Spleen (tissue), 11 donors: ENCODE results near the gene HMX1. TPM values are rescaled to one million over a fixed set of nuclear protein-coding genes. Genes with fewer than 3 reads are reported as not detected.

Source experiments
- DNase-seq: peaks from one replicate; pipeline ENCODE4 v3.0.0-alpha.2; 2020
- H3K27ac ChIP-seq, 8 donors: fragments of 200-600 bp; sonication (generic) in 7 of 8; 1 replicate in 4 of 8; 2 replicates in 4 of 8; pipeline versions ENCODE4 v1.5.0 to v1.8.0; 2016 to 2021; ENCODE audit warnings: inconsistent platforms in 4 of 8, mild to moderate bottlenecking in 4 of 8, moderate library complexity in 1 of 8
- H3K27me3 ChIP-seq, 7 donors: fragments of 200-600 bp; sonication (generic) in 6 of 7; replicated peaks in 1 of 7; 1 replicate in 4 of 7; 2 replicates in 3 of 7; pipeline versions ENCODE4 v1.5.0 to v1.8.0; 2016 to 2021; ENCODE audit warnings: inconsistent platforms in 3 of 7, mild to moderate bottlenecking in 1 of 7
- H3K36me3 ChIP-seq, 6 donors: fragments of 200-600 bp; sonication (generic) in 5 of 6; 1 replicate in 4 of 6; 2 replicates in 2 of 6; pipeline versions ENCODE4 v1.5.0 to v1.8.0; 2016 to 2021; ENCODE audit warnings: inconsistent platforms in 2 of 6
- H3K4me1 ChIP-seq, 6 donors: fragments of 200-600 bp; sonication (generic) in 5 of 6; 1 replicate in 3 of 6; 2 replicates in 3 of 6; pipeline versions ENCODE4 v1.5.0 to v1.8.0; 2016 to 2021; ENCODE audit warnings: inconsistent platforms in 3 of 6
- H3K4me3 ChIP-seq, 8 donors: fragments of 200-600 bp; sonication (generic) in 7 of 8; 1 replicate in 4 of 8; 2 replicates in 4 of 8; pipeline versions ENCODE4 v1.5.0 to v1.8.0; 2016 to 2021; ENCODE audit warnings: inconsistent platforms in 4 of 8, mild to moderate bottlenecking in 4 of 8, moderate library complexity in 2 of 8
- H3K9me3 ChIP-seq, 8 donors: fragments of 200-600 bp; sonication (generic) in 7 of 8; 1 replicate in 4 of 8; 2 replicates in 4 of 8; pipeline versions ENCODE4 v1.5.0 to v1.8.0; 2016 to 2021; ENCODE audit warnings: inconsistent platforms in 4 of 8
- POLR2A ChIP-seq, 3 donors: fragments of 450-650 bp; IDR thresholded peaks; one replicate each; pipeline ENCODE4 v1.5.1; 2017; ENCODE audit warnings: antibody characterized with exemption in 3 of 3, mild to moderate bottlenecking in 1 of 3
- POLR2AphosphoS5 ChIP-seq, 3 donors: sonication (generic); formaldehyde crosslinking; IDR thresholded peaks; one replicate each; pipeline ENCODE4 v1.5.1; 2017; ENCODE audit warnings: antibody characterized with exemption in 3 of 3
- WGBS, 5 donors: extraction: QIAGEN DNeasy Blood & Tissue Kit in 3 of 5; methylation state at CpG; one replicate each; pipeline versions ENCODE4 v1.1.5 to v1.1.7; 2013 to 2018; 5-methylcytosine and 5-hydroxymethylcytosine counted together
- intact Hi-C: fragments of 100-400 bp; cut with DNase I; formaldehyde crosslinking; loops from one replicate; pipeline ENCODE4 v1.15.0; 2023; ENCODE audit warnings: low total_unique reads
- polyA plus RNA-seq, 3 donors: library from polyadenylated mRNA; stranded (reverse); fragments of 200-250 nt; gene quantifications; one replicate each; pipeline ENCODE4 v1.2.1, GENCODE V29; 2013
- total RNA-seq, 7 donors: library from RNA; depleted of rRNA in 3 of 7; stranded (reverse); fragments of >200 nt in 3 of 7; fragmentation: NEBNext Ultra II Directional in 4 of 7; extraction: Animal tissue kit (Norgen Biotek cat#: 25700) in 4 of 7; gene quantifications; one replicate each; pipeline versions ENCODE4 v1.1.0 to v1.2.1, GENCODE V29; 2016 to 2021
- TF ChIP-seq, protein P1 (sequence below), 11 experiments: fragments of 200-600 bp in 7 of 11; fragments of 450-650 bp in 4 of 11; sonication (generic) in 4 of 11; IDR thresholded peaks in 8 of 11; conservative IDR thresholded peaks in 3 of 11; 1 replicate in 7 of 11; 2 replicates in 4 of 11; pipeline versions ENCODE4 v1.4.0 to v1.8.0; 2016 to 2021; ENCODE audit warnings: antibody characterized with exemption in 11 of 11, inconsistent platforms in 4 of 11, mild to moderate bottlenecking in 1 of 11
- donor health status: healthy with polysubstance abuse.
- donor health status: DM: no; HTN: no; CAD: no; lungs with moderate emphysema.
- donor health status: DM: no; HTN: no; CAD: no.
- donor health status: Bipolar disorder and iron deficiency.
- donor health status: healthy.
- donor health status: DM: no; HTN: no; CAD: no.
- donor health status: DM: yes; HTN: yes; CAD: no.

The HMX1 gene
- total and polyA plus RNA-seq, 10 donors, result not detected

DNA sequence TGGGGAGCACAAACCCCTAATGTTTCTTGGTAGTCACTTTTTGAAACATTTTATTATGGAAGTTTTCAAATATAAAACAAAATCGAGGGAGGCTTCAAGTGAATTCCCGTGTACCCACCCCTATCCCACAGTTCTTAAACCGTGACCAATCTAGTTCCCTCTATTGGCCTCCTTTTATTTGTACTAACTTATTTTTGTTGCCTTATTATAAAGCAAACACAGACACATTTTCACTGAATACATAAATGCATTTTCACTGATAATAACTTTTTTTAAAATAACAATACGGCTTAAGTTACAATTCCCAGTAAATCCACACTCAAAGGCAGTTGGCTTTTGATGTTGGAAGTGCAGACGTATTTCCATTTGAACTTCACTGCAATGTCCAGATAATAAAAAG lies 9.3 kb downstream of the HMX1 start:
- H3K36me3 ChIP-seq, result no peaks in the 10 kb centered on the region
- WGBS, 5 donors, result 4 to 8% (median 6%) methylated on average over 5 of the region's 5 CpGs
- H3K9me3 ChIP-seq, result no peaks in the 10 kb centered on the region
- intact Hi-C loops, result no loop called here
- no peak for DNase-seq
- H3K27ac ChIP-seq, result no peak overlapping the region
- peaks cover 6 to 56% (median 21%) of the 10 kb centered on the region in 6 donors for H3K4me1 ChIP-seq
- TF ChIP-seq, protein P1, sequence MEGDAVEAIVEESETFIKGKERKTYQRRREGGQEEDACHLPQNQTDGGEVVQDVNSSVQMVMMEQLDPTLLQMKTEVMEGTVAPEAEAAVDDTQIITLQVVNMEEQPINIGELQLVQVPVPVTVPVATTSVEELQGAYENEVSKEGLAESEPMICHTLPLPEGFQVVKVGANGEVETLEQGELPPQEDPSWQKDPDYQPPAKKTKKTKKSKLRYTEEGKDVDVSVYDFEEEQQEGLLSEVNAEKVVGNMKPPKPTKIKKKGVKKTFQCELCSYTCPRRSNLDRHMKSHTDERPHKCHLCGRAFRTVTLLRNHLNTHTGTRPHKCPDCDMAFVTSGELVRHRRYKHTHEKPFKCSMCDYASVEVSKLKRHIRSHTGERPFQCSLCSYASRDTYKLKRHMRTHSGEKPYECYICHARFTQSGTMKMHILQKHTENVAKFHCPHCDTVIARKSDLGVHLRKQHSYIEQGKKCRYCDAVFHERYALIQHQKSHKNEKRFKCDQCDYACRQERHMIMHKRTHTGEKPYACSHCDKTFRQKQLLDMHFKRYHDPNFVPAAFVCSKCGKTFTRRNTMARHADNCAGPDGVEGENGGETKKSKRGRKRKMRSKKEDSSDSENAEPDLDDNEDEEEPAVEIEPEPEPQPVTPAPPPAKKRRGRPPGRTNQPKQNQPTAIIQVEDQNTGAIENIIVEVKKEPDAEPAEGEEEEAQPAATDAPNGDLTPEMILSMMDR (IDR thresholded peaks at IDR 0.05 in 8 of 11, conservative IDR thresholded peaks at IDR 0.05 in 3 of 11), result no peak
- no peak for TF ChIP-seq POLR2AphosphoS5 (IDR thresholded peaks at IDR 0.05)
- TF ChIP-seq POLR2A (IDR thresholded peaks at IDR 0.05), result no peak
- no peak overlapping the region for H3K4me3 ChIP-seq
- H3K27me3 ChIP-seq, result peaks cover 6 to 100% (median 99%) of the 10 kb centered on the region in 7 donors

DNA sequence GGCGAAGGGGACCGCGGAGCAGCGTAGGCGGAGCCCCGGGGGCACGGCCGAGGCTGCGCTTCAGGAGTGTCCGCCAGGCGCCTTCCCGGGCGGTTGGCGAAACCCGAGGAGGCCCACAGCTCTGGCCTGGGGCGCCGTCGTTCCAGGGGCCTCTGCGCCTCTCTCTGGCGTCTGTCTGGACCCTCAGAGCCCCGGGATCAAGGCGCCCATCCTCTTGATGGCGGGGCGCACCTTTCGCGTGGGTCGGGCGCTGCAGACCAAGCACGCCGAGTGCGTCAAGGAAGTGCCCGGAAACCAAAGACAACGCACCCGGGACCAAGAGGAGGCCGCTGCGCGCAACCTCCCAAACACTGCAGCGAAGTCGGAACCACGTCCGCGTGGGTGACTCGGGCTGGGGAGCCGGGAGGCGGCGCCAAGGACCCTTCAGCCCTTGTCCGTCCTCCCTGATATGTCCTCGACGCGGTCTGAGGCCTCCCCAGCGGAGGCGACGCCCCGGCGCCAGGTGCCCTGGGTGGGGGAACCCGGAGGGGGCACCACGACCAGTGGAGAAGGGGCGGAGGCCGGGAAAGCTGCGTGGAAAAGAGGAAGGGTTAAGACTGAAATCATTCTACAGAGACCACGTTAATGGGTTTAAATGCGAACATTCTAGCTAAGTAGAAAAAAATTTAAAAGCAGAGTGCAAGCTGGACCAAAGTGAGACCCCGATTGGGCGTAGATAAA lies 9.9 kb downstream of the HMX1 start:
- peaks cover 6 to 100% (median 99%) of the 10 kb centered on the region in 7 donors for H3K27me3 ChIP-seq
- no peaks in the 10 kb centered on the region for H3K36me3 ChIP-seq
- TF ChIP-seq POLR2AphosphoS5 (IDR thresholded peaks at IDR 0.05), result no peak
- TF ChIP-seq, protein P1 (IDR thresholded peaks at IDR 0.05 in 8 of 11, conservative IDR thresholded peaks at IDR 0.05 in 3 of 11), result no peak
- TF ChIP-seq POLR2A (IDR thresholded peaks at IDR 0.05), result no peak
- H3K4me1 ChIP-seq, result peaks cover 6 to 56% (median 27%) of the 10 kb centered on the region in 6 donors
- peak overlapping the region in 1 of 8 donors; percentile 8 for H3K4me3 ChIP-seq
- H3K27ac ChIP-seq, result no peak overlapping the region
- intact Hi-C loops, result no loop called here
- no peak for DNase-seq
- no peaks in the 10 kb centered on the region for H3K9me3 ChIP-seq
- 4 to 12% (median 6%) methylated on average over 53 to 64 of the region's 64 CpGs for WGBS, 5 donors

DNA sequence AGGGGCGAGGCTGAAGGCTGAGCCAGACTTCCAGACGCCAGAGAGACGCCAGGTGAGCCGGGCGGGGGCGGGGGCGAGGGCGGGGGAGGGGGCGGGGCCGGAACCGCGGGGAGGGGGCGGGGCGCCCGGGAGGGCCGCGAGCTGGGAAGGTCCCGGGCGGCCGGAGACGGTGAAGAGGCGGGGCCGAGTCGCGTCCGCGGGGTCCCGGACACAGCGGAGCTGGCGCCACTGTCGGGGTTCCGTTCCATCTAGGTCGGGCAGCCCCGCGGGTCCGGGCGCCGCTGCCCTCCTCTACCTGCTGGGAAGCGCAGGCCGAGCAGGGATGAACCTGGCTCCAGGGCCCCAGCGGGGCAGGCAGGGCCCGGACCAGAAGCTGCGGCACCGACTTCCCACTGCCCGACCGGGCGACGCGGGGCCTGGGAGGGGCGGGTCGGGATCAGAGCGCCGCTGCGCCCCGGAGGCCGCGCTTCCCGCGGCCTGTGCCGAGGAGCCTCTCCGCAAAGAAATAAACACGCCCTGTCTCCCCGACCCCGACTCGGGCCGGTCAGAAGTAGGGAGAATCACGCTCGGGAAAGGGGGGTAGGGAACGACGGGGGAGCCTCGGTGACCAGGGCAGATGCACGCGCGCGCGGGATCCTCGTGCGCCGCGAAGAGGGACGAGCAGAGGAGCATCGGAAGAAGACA lies 10.6 kb downstream of the HMX1 start:
- 2 to 4% (median 2%) methylated on average over 31 to 78 of the region's 82 CpGs for WGBS, 5 donors
- TF ChIP-seq, protein P1 (IDR thresholded peaks at IDR 0.05 in 8 of 11, conservative IDR thresholded peaks at IDR 0.05 in 3 of 11), result no peak
- TF ChIP-seq POLR2A (IDR thresholded peaks at IDR 0.05), result no peak
- TF ChIP-seq POLR2AphosphoS5 (IDR thresholded peaks at IDR 0.05), result no peak
- intact Hi-C loops, result no loop called here
- Histone ChIP-seq H3K4me3 (peak overlapping the region in 2 of 8 donors; percentile 8 to 9), H3K4me1 (peaks cover 6 to 58% (median 29%) of the 10 kb centered on the region in 6 donors), H3K36me3 (no peaks in the 10 kb centered on the region), H3K9me3 (no peaks in the 10 kb centered on the region), H3K27ac (no peak overlapping the region), H3K27me3 (peaks cover 0 to 100% (median 98%) of the 10 kb centered on the region in 7 donors)
- DNase-seq, result no peak
